KMS-11 (cell line): Measurements from ENCODE around the gene CROCC2.

Experiments used
- H2AFZ ChIP-seq: fragments of 200-600 bp; sonication (generic); 2 replicates; pipeline ENCODE4 v1.6.1; 2016; ENCODE audit warnings: antibody characterized with exemption, mixed run types, low read depth
- H3K27ac ChIP-seq: fragments of 200-600 bp; sonication (generic); 2 replicates; pipeline ENCODE4 v1.6.1; 2016; ENCODE audit warnings: mild to moderate bottlenecking, mixed run types
- H3K27me3 ChIP-seq: fragments of 200-600 bp; sonication (generic); 2 replicates; pipeline ENCODE4 v1.6.1; 2017; ENCODE audit warnings: mild to moderate bottlenecking, low read depth, mixed run types, moderate library complexity; ENCODE audit not compliant: insufficient read depth
- H3K36me3 ChIP-seq: fragments of 200-600 bp; sonication (generic); 2 replicates; pipeline ENCODE4 v1.6.1; 2017; ENCODE audit warnings: mild to moderate bottlenecking, mixed run types; ENCODE audit not compliant: insufficient read depth
- H3K4me1 ChIP-seq: fragments of 200-600 bp; sonication (generic); 2 replicates; pipeline ENCODE4 v1.6.1; 2016; ENCODE audit warnings: mild to moderate bottlenecking, low read depth, mixed run types; ENCODE audit not compliant: poor library complexity, severe bottlenecking
- H3K4me2 ChIP-seq: fragments of 200-600 bp; sonication (generic); 2 replicates; pipeline ENCODE4 v1.7.0; 2016; ENCODE audit warnings: mild to moderate bottlenecking, mixed run types
- H3K4me3 ChIP-seq: fragments of 200-600 bp; sonication (generic); IDR thresholded peaks from 2 replicates; pipeline ENCODE4 v1.6.1; 2017; ENCODE audit warnings: low read depth, low read length, mixed read lengths; ENCODE audit not compliant: insufficient read depth
- H3K79me2 ChIP-seq: fragments of 200-600 bp; sonication (generic); 2 replicates; pipeline ENCODE4 v1.6.1; 2016; ENCODE audit warnings: low read depth, mixed run types; ENCODE audit not compliant: insufficient read depth
- H3K9ac ChIP-seq: fragments of 200-600 bp; sonication (generic); 2 replicates; pipeline ENCODE4 v1.6.1; 2016; ENCODE audit warnings: mild to moderate bottlenecking, mixed run types
- H4K20me1 ChIP-seq: fragments of 200-600 bp; sonication (generic); 2 replicates; pipeline ENCODE4 v1.6.1; 2016; ENCODE audit warnings: mild to moderate bottlenecking, mixed run types; ENCODE audit not compliant: insufficient read depth
- TF ChIP-seq, protein P1 (sequence below): fragments of 200-600 bp; sonication (generic); conservative IDR thresholded peaks from 2 replicates; pipeline ENCODE4 v1.6.1; 2017; ENCODE audit warnings: low read depth, mild to moderate bottlenecking, antibody characterized with exemption, low read length, moderate library complexity, mixed read lengths

The CROCC2 gene

DNA sequence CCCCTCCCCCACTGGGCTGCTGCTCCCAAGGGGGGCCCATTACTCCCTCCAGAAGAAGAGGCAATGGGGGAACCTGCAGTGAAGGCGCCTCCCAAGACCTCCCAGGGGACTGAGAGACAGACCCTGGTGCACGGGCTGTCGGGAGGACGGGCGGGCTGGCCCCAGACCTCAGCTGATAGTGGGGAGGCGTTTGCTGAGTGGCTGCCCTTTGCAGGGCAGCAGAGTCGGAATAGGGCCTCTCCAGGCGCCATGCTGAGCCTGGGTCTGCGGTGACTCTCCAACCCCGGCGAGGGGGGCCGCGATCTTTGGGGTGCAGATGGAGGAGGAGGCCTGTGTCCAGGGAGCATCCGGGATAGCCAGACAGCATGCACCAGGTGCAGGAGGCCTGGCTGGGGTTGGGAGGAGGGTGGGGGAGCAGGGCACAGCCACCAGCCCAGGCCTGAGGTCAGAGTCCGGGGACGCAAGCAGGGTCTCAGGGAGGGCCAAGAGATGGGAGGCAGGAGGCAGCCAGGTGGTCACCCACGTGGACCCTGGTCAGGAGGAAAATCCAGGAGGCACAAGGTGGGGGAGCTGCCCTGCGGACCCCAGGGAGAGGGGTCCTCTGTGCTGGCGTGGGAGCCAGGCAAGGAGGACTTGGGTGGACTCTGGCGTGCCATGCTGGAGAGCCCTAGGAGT is 11.0 kb downstream of the CROCC2 start:
- TF ChIP-seq, protein P1, sequence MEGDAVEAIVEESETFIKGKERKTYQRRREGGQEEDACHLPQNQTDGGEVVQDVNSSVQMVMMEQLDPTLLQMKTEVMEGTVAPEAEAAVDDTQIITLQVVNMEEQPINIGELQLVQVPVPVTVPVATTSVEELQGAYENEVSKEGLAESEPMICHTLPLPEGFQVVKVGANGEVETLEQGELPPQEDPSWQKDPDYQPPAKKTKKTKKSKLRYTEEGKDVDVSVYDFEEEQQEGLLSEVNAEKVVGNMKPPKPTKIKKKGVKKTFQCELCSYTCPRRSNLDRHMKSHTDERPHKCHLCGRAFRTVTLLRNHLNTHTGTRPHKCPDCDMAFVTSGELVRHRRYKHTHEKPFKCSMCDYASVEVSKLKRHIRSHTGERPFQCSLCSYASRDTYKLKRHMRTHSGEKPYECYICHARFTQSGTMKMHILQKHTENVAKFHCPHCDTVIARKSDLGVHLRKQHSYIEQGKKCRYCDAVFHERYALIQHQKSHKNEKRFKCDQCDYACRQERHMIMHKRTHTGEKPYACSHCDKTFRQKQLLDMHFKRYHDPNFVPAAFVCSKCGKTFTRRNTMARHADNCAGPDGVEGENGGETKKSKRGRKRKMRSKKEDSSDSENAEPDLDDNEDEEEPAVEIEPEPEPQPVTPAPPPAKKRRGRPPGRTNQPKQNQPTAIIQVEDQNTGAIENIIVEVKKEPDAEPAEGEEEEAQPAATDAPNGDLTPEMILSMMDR: no peak
- Histone ChIP-seq H3K4me2 (no peak overlapping the region), H3K27me3 (peaks cover 43% of the 10 kb centered on the region; the same call in 1 of the 2 replicates), H3K36me3 (no peaks in the 10 kb centered on the region), H3K4me1 (no peaks in the 10 kb centered on the region), H3K9ac (no peak overlapping the region), H3K27ac (no peak overlapping the region), H4K20me1 (no peaks in the 10 kb centered on the region), H3K4me3 (no peak overlapping the region), H3K79me2 (no peaks in the 10 kb centered on the region), H2AFZ (no peak overlapping the region)

DNA sequence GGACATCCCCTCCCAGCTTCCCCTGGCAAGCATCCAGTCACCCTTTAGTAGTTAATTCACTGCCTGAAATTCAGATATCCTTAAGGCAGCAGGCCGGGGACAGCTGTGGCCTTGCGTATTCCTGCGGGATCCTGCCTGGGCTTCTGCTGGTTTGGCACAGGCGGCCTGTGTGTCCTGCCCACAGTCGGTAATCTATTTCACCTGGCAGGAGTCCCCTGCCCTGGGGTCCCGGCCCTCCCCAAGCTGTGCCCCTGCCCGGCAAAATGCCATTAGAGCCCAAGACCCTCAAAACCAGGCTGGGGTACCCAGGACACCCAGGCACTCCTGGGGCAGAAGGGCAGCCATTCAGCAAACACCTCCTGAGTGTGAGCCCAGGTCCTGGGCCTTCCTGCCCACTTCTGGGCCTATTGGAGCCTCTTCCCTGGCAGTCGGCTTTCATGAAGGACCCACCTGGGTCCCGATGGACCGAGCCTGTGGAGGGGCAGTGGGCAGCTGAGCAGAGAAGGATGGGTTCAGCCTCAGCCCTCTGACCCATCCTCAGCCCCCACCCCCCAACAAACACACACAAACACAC is 11.6 kb downstream of the CROCC2 start:
- Histone ChIP-seq H3K36me3 (no peaks in the 10 kb centered on the region), H3K9ac (no peak overlapping the region), H3K4me2 (no peak overlapping the region), H3K27ac (no peak overlapping the region), H4K20me1 (no peaks in the 10 kb centered on the region), H3K4me3 (no peak overlapping the region), H3K79me2 (no peaks in the 10 kb centered on the region), H2AFZ (no peak overlapping the region), H3K27me3 (peaks cover 37% of the 10 kb centered on the region; the same call in 1 of the 2 replicates), H3K4me1 (no peaks in the 10 kb centered on the region)
- TF ChIP-seq, protein P1: no peak

DNA sequence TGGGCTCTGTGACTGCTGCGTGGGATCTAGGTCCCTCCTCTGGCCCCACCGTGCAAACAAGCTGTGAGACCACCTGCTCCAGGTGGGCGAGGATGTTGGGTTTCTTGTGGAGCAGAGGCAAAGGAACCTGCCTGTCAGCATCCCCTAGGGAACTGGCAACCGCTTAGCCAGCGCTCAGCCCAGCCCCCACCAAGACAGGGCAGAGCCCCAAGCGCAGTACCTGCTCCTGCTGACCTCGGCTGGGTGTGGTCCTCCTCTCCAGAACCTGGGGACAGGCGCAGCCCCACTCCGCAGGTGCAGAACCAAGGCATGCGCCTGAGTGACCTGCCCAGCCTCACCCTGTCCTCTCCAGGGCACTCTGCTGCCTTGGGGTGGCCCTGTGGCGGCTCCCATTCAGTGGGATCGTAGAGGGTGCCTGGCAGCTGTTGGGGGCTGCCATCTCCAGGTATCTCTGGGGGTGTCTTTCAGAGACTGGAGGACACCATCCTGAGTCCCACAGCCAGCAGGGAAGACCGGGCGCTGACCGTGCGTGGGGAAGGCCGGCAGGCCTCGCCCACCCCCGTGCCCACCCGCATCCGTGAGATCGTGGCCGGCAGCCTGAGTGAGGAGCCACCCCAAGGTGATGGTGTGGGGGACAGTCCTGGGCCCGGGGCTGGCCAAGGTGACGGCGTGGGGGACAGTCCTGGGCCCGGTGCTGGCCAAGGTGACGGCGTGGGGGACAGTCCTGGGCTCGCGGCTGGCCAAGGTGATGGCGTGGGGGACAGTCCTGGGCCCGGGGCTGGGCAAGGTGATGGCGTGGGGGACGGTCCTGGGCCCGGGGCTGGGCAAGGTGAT is 12.3 kb downstream of the CROCC2 start:
- TF ChIP-seq, protein P1: no peak
- H3K4me1 ChIP-seq: no peaks in the 10 kb centered on the region
- H3K27me3 ChIP-seq: peaks cover 30% of the 10 kb centered on the region; the same call in 1 of the 2 replicates
- no peak overlapping the region for H3K4me3 ChIP-seq
- no peak overlapping the region for H2AFZ ChIP-seq
- no peaks in the 10 kb centered on the region for H4K20me1 ChIP-seq
- H3K4me2 ChIP-seq: no peak overlapping the region
- H3K79me2 ChIP-seq: no peaks in the 10 kb centered on the region
- H3K9ac ChIP-seq: no peak overlapping the region
- H3K27ac ChIP-seq: no peak overlapping the region
- no peaks in the 10 kb centered on the region for H3K36me3 ChIP-seq

DNA sequence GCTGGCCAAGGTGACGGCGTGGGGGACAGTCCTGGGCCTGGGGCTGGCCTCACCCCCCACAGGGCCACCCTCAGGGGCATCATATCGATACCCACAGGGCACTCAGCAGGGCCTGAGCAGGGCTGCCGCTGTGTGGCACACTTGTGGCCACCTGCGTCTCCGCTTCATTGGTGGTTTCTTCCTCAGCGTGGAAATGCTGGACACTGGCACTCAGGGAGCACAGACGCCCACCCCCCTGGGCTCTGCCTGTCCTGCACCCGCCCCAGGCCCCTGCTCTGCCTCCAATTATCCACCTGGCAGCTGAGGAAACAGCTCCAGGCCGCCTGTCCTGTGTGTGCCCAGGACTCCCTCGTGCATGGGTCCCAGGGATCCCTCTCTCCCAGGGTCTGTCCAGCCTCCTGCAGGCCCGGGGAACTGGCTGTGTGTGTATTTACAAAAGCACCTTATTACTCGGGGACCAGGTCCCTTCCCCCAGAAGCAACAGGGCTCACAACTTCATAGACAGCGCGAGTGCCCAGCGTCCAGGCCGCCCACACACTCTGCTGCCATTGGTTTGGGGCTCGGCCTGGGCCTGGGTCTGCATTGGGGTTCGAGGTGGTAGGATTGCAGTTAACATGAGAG is 13.1 kb downstream of the CROCC2 start:
- H3K4me2 ChIP-seq: no peak overlapping the region
- H3K27me3 ChIP-seq: peaks cover 22% of the 10 kb centered on the region; the same call in 1 of the 2 replicates
- H3K36me3 ChIP-seq: no peaks in the 10 kb centered on the region
- H3K79me2 ChIP-seq: no peaks in the 10 kb centered on the region
- no peaks in the 10 kb centered on the region for H4K20me1 ChIP-seq
- H3K4me1 ChIP-seq: no peaks in the 10 kb centered on the region
- H3K27ac ChIP-seq: no peak overlapping the region
- H2AFZ ChIP-seq: no peak overlapping the region
- H3K9ac ChIP-seq: no peak overlapping the region
- TF ChIP-seq, protein P1: no peak
- no peak overlapping the region for H3K4me3 ChIP-seq
